H1 (cell line): ENCODE results near the gene CDK15. TPM values are rescaled to one million over a fixed set of nuclear protein-coding genes. Genes with fewer than 3 reads are reported as not detected.

ENCODE experiments used
- BCL11A ChIP-seq, 2 experiments: IDR thresholded peaks; one replicate each; pipeline ENCODE4 v1.6.1; 2011; ENCODE audit warnings: low read depth in 2 of 2, low read length in 2 of 2, mild to moderate bottlenecking in 2 of 2
- CTBP2 ChIP-seq: IDR thresholded peaks from 2 replicates; pipeline ENCODE4 v1.7.0; 2011; ENCODE audit warnings: borderline replicate concordance, mild to moderate bottlenecking, moderate library complexity, mixed read lengths, low read length; ENCODE audit not compliant: insufficient read depth, insufficient read length
- E2F6 ChIP-seq: IDR thresholded peaks from 2 replicates; pipeline ENCODE4 v1.6.1; 2012; ENCODE audit warnings: inconsistent platforms
- EZH2 ChIP-seq: fragments of 200-600 bp; sonication (generic); IDR thresholded peaks from 2 replicates; pipeline ENCODE4 v1.7.1; 2012; ENCODE audit warnings: low read depth, mild to moderate bottlenecking, moderate library complexity, low read length, inconsistent platforms; ENCODE audit not compliant: severe bottlenecking
- RXRA ChIP-seq: IDR thresholded peaks from 2 replicates; pipeline ENCODE4 v1.6.1; 2011; ENCODE audit warnings: low read depth, mild to moderate bottlenecking, low read length, moderate library complexity; ENCODE audit not compliant: insufficient read depth
- polyA plus RNA-seq, 7 experiments: library from polyadenylated mRNA; depleted of rRNA in 3 of 7; stranded (reverse) in 5 of 7; unstranded in 2 of 7; fragments of >200 nt in 5 of 7; fragments of 200-250 nt in 2 of 7; gene quantifications; 1 replicate in 5 of 7; 2 replicates in 1 of 7; 4 replicates in 1 of 7; pipeline versions ENCODE4 v1.2.1 to v1.2.3, GENCODE V29; 2011 to 2013; ENCODE audit warnings: missing spikeins in 2 of 7, mixed read lengths in 2 of 7
- total RNA-seq: library from RNA; stranded (reverse); fragmentation: NEBNext Ultra II Directional; extraction: Animal tissue kit (Norgen Biotek cat#: 25700); gene quantifications from 2 replicates; pipeline ENCODE4 v1.2.1, GENCODE V29; 2021

The CDK15 gene
- total and polyA plus RNA-seq, 2 of the 8 experiments (the other 6 are each of a cell fraction or from before 2014, with no cell fraction given): 0.03 TPM; not detected in 1

- TF ChIP-seq CTBP2 (no peak), EZH2 (no peak), RXRA (no peak), E2F6 (no peak), BCL11A (IDR thresholded peaks at IDR 0.05; ENCODE audit: low read depth in 2 of 2, low read length in 2 of 2) (no peak)
These were observed 102.6 kb downstream of the CDK15 start (continued) for GRCh38 chr2:201908901-201909300.
